Caco-2 (cell line): ENCODE data around the gene HEPACAM. TPM values are rescaled to one million over a fixed set of nuclear protein-coding genes. Genes with fewer than 3 reads are reported as not detected.

Experiments used
- BruUV-seq: library from RNA; stranded (reverse); fragments of 400-500 nt; replicated peaks from 2 replicates; lab custom pipeline; 2021; lab: Mats Ljungman, UMichigan
- CTCF ChIA-PET: fragments of 300-600 bp; sonication (Branson Sonifier 250); formaldehyde crosslinking; loops from one replicate; lab custom pipeline; 2022; ENCODE audit warnings: antibody characterized with exemption; lab: Charles Lee
- POLR2A ChIA-PET: fragments of 300-600 bp; sonication (Branson Sonifier 250); formaldehyde crosslinking; loops from one replicate; lab custom pipeline; 2022; ENCODE audit warnings: antibody characterized with exemption; lab: Charles Lee
- DNase-seq, 2 experiments: peaks; one replicate each; pipeline versions ENCODE4 v3.0.0 to v3.0.0-alpha.2; 2020 to 2022
- H3K27me3 ChIP-seq: replicated peaks from 2 replicates; pipeline ENCODE4 v1.6.0; 2011; ENCODE audit warnings: low read length; ENCODE audit not compliant: control insufficient read depth, insufficient read depth
- H3K36me3 ChIP-seq: 2 replicates; pipeline ENCODE4 v1.5.1; 2011; ENCODE audit warnings: low read length; ENCODE audit not compliant: control insufficient read depth, insufficient read depth
- H3K4me1 ChIP-seq: fragments of 250-450 bp; sonication (Bioruptor Pico); 2 replicates; pipeline ENCODE4 v1.5.1; 2020; ENCODE audit warnings: mild to moderate bottlenecking
- H3K4me3 ChIP-seq: 2 replicates; pipeline ENCODE4 v1.5.1; 2011; ENCODE audit warnings: low read depth, mild to moderate bottlenecking, control low read depth, low read length
- H3K9me3 ChIP-seq: fragments of 250-450 bp; sonication (Bioruptor Pico); 2 replicates; pipeline ENCODE4 v1.5.1; 2020; ENCODE audit warnings: mild to moderate bottlenecking, moderate library complexity
- H3K27ac Mint-ChIP-seq: one replicate; pipeline ENCODE4 v1.8.0; 2022; ENCODE audit warnings: mixed read lengths; ENCODE audit not compliant: unreplicated experiment
- H3K27me3 Mint-ChIP-seq: one replicate; pipeline ENCODE4 v1.8.0; 2022; ENCODE audit warnings: mixed read lengths; ENCODE audit not compliant: insufficient read depth, unreplicated experiment
- H3K36me3 Mint-ChIP-seq: one replicate; pipeline ENCODE4 v1.8.0; 2022; ENCODE audit warnings: mild to moderate bottlenecking, mixed read lengths; ENCODE audit not compliant: insufficient read depth, unreplicated experiment
- H3K4me1 Mint-ChIP-seq: one replicate; pipeline ENCODE4 v1.8.0; 2022; ENCODE audit warnings: low read depth, mixed read lengths; ENCODE audit not compliant: unreplicated experiment
- H3K4me3 Mint-ChIP-seq: one replicate; pipeline ENCODE4 v1.8.0; 2022; ENCODE audit warnings: mild to moderate bottlenecking, moderate library complexity, mixed read lengths; ENCODE audit not compliant: unreplicated experiment
- H3K9me3 Mint-ChIP-seq: one replicate; pipeline ENCODE4 v1.8.0; 2022; ENCODE audit warnings: mixed read lengths; ENCODE audit not compliant: unreplicated experiment
- intact Hi-C: fragments of 100-400 bp; cut with micrococcal nuclease; formaldehyde crosslinking; loops from one replicate; pipeline ENCODE4 v1.10.0; 2022; ENCODE audit not compliant: unreplicated experiment
- total RNA-seq: library from RNA; stranded (reverse); gene quantifications from 2 replicates; pipeline ENCODE4 v1.2.3, GENCODE V29; 2022
- TF ChIP-seq, protein P1 (sequence below), 2 experiments: fragments of 200-600 bp in 1 of 2; IDR thresholded peaks; 1 replicate in 1 of 2; 2 replicates in 1 of 2; pipeline versions ENCODE4 v1.5.1 to v1.8.0; 2011 to 2022; ENCODE audit warnings: antibody characterized with exemption in 1 of 2, control low read depth in 1 of 2, inconsistent platforms in 1 of 2, low read depth in 1 of 2, low read length in 1 of 2, mild to moderate bottlenecking in 1 of 2, moderate library complexity in 1 of 2; ENCODE audit not compliant: insufficient read depth in 1 of 2, severe bottlenecking in 1 of 2, unreplicated experiment in 1 of 2

Gene HEPACAM
- total RNA-seq, 1 experiment from 2014 or later: 0.11 TPM

- no peaks in the 10 kb centered on the region for H3K4me1 Mint-ChIP-seq
- CTCF ChIA-PET: no interaction called here
- Histone ChIP-seq H3K27me3 (peaks cover 8% of the 10 kb centered on the region), H3K4me3 (no peak overlapping the region), H3K4me1 (no peaks in the 10 kb centered on the region), H3K9me3 (no peaks in the 10 kb centered on the region), H3K36me3 (no peaks in the 10 kb centered on the region)
- H3K27me3 Mint-ChIP-seq: peaks cover 14% of the 10 kb centered on the region
- no peaks in the 10 kb centered on the region for H3K36me3 Mint-ChIP-seq
- intact Hi-C loops: no loop called here
- H3K4me3 Mint-ChIP-seq: no peak overlapping the region
- no peak for DNase-seq
- TF ChIP-seq, protein P1, sequence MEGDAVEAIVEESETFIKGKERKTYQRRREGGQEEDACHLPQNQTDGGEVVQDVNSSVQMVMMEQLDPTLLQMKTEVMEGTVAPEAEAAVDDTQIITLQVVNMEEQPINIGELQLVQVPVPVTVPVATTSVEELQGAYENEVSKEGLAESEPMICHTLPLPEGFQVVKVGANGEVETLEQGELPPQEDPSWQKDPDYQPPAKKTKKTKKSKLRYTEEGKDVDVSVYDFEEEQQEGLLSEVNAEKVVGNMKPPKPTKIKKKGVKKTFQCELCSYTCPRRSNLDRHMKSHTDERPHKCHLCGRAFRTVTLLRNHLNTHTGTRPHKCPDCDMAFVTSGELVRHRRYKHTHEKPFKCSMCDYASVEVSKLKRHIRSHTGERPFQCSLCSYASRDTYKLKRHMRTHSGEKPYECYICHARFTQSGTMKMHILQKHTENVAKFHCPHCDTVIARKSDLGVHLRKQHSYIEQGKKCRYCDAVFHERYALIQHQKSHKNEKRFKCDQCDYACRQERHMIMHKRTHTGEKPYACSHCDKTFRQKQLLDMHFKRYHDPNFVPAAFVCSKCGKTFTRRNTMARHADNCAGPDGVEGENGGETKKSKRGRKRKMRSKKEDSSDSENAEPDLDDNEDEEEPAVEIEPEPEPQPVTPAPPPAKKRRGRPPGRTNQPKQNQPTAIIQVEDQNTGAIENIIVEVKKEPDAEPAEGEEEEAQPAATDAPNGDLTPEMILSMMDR (IDR thresholded peaks at IDR 0.05; ENCODE audit: insufficient read depth in 1 of 2, low read depth in 1 of 2, low read length in 1 of 2, severe bottlenecking in 1 of 2, unreplicated experiment in 1 of 2): no peak
- no peaks in the 10 kb centered on the region for H3K9me3 Mint-ChIP-seq
- no TSS peak for BruUV-seq
- POLR2A ChIA-PET: no interaction called here
- H3K27ac Mint-ChIP-seq: no peak overlapping the region
Measured at GRCh38 chr11:124895471-124895971, 40.3 kb downstream of the HEPACAM start.

DNA sequence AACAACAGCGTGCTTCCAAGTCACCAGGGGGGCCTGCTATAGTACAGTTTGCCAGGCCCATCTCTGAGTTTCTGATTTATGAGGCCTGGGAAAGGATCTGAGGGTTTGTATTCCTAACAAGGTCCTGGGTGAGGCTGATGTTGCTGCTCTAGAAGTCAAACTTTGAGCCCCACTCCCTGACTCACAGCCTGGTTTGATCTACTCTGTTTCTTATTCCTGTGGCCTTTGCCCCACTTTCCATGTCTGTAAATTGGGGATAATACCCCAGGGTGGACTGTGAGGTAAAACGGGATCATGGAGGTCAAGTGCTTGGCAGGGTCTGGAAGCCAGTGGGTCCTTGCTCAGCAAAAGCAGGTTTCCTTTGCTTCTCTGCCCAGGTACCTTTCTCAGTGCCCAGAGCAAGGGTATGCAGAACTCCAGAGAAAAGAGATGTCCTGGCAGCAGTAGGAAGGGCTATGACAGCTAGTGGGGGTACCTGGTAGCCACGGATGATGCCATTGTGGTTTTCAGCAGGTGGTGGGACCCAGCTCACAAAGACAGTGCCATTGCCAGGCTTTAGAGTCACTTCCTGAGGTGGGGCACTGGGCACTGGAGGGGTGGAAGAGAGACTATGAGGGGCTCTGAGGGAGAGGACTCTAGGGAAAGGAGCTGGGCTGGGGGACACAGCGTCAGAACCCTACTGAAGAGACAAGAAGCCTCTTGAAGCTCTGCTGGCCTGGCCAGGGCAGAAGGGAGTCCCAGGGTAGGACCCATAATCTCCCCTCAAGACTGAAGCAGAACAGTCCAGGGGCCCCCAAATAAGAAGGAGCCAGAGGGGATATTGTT is 41.0 kb downstream of the HEPACAM start:
- ChIA-PET CTCF (no interaction called here), POLR2A (no interaction called here)
- Histone ChIP-seq H3K4me1 (no peaks in the 10 kb centered on the region), H3K36me3 (no peaks in the 10 kb centered on the region), H3K27me3 (peaks cover 6% of the 10 kb centered on the region; the same call in 1 of the 2 replicates), H3K9me3 (no peaks in the 10 kb centered on the region), H3K4me3 (no peak overlapping the region)
- intact Hi-C loops: no loop called here
- peaks cover 14% of the 10 kb centered on the region for H3K27me3 Mint-ChIP-seq
- TF ChIP-seq, protein P1 (IDR thresholded peaks at IDR 0.05; ENCODE audit: insufficient read depth in 1 of 2, low read depth in 1 of 2, low read length in 1 of 2, severe bottlenecking in 1 of 2, unreplicated experiment in 1 of 2): no peak
- H3K27ac Mint-ChIP-seq: no peak overlapping the region
- no TSS peak for BruUV-seq
- no peak overlapping the region for H3K4me3 Mint-ChIP-seq
- H3K9me3 Mint-ChIP-seq: no peaks in the 10 kb centered on the region
- no peaks in the 10 kb centered on the region for H3K4me1 Mint-ChIP-seq
- no peaks in the 10 kb centered on the region for H3K36me3 Mint-ChIP-seq
- no peak for DNase-seq

GRCh38 chr11:124893781-124894401 is 42.0 kb downstream of the HEPACAM start:
- no peak overlapping the region for H3K27ac Mint-ChIP-seq
- TF ChIP-seq, protein P1 (IDR thresholded peaks at IDR 0.05; ENCODE audit: insufficient read depth in 1 of 2, low read depth in 1 of 2, low read length in 1 of 2, severe bottlenecking in 1 of 2, unreplicated experiment in 1 of 2): no peak
- ChIA-PET CTCF (interaction anchor here (1.1 kb wide), 1 partner anchor 9 kb away, joined by 4 read pairs; no protein-coding TSS in a partner anchor), POLR2A (no interaction called here)
- no peak overlapping the region for H3K4me3 Mint-ChIP-seq
- BruUV-seq: no TSS peak
- no peaks in the 10 kb centered on the region for H3K36me3 ChIP-seq
- no peak overlapping the region for H3K4me3 ChIP-seq
- H3K4me1 Mint-ChIP-seq: no peaks in the 10 kb centered on the region
- no peaks in the 10 kb centered on the region for H3K36me3 Mint-ChIP-seq
- intact Hi-C loops: no loop called here
- H3K9me3 ChIP-seq: no peaks in the 10 kb centered on the region
- no peaks in the 10 kb centered on the region for H3K4me1 ChIP-seq
- H3K27me3 ChIP-seq: peaks cover 7% of the 10 kb centered on the region; the same call in 1 of the 2 replicates
- H3K27me3 Mint-ChIP-seq: peaks cover 13% of the 10 kb centered on the region
- no peak for DNase-seq
- no peaks in the 10 kb centered on the region for H3K9me3 Mint-ChIP-seq
